GM19395 (cell line): Measurements from ENCODE around the gene PSMD8.

Experiments used
- ATAC-seq: cut with Tn5 transposase; IDR thresholded peaks from one replicate; pipeline ENCODE4 v1.9.1; 2021; ENCODE audit warnings: mild to moderate bottlenecking, moderate library complexity; ENCODE audit not compliant: unreplicated experiment

PSMD8 gene

DNA sequence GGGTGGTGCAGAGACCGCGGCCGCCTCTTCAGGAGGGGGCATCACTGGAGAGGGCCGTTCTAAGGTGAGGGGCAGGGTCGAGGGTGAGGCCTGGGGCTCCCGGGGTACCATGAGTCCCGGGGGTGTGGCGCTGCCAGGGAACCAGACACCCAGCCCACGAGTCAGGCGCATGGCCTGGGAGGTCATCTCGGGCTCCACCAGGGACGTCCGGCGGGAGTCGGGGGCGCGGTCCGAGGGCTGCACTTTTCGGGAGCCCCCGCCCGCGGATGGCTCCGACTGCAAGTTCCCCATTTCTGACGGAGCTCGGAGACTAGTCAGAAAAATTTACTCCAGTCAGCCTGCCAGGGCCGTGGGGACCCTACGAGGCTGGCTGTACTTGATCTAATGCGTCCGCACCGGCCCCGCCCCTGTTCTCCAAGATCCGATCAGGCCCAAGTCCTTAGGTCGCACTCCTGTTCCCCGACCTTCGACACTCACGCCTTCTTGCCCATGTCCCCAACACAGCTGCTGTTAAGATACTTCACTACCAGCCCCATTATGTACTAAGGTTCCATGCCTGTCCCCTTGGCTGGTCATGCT, 12.7 kb downstream of the PSMD8 start:
- no peak for ATAC-seq

DNA sequence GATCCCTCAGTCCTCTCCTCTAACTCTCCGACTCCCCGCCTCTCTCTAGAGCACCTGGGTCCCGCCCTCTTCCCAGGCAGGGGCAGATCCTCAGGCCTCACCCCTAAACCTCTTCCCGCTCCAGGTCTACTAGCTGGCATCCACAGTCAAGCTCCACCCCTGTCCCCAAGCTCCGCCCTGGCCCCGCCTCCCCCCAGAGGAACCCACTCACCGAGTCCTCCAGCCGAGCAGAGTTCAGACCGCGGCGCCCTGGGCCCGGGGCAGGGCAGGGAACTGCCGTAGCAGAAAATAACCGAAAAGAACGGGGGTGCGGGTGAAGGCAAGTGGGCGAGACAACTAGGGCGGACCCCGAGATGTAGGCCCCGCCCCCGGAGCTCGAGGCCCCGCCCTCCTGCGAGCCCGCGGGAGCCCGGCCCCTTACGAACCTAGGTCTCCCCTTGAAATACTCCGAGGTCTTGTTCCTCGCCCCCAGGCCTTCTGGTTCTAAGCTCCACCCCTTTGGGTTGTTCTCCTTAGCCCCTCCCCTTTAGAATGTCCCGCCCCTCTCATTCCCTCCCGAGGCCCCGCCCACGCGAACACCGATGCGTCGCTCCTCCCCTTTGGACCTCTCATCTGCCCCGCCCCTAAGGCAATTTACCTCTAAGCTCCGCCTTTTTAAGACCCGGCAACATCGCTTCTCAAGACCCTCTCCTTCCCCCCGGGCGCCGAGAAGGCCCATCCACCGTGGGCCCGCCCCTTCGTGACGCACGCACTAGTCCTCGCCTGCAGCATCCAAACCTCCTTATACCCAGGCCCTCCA, 13.4 kb downstream of the PSMD8 start, which contains the start of gene GGN:
Gene GGN (minus strand): TSS at position 485 of the 799 bp plus-strand sequence. CDS start 773 bp downstream, outside the sequence.
- ATAC-seq: no peak

DNA sequence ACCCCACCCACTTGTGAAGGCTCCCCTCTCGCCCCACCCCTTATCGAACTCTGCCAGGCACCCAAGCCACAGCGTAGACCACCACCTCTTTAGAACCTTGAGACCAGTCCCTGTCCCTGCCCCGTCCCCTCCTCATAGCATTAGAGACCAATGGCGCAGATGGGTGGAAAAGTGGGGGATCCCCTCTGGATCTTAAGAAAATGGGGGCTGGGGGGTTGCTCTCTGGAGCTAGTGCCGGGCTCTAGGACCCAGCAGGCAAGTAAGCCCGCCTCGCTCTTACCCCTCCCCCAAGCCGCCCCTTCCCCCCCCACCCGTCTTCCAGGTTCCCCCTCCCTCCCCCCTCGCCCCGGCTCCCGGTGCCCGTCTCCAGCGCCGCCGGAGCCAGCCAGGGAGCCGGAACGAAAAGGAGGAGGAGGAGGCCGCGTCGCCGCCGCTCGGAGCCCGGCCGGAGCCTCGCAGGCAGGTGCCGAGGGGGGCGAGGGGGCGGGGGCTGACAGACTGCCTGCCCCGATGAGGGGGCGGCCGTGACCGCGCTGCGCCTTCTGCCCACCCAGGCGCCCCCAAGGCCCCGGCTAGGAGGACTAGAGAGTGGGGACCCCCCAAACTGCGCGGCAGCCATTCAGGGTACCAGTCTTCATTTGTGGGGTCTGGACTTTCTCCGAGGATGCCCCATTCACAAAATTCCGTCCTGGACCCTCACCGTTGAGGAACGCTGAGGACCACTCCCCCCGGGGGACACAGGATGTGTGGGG, 14.2 kb downstream of the PSMD8 start, which contains the start of gene SPRED3:
Gene SPRED3 (plus strand): TSS at position 349 of the 752 bp plus-strand sequence. CDS start 1,606 bp downstream, outside the sequence.
- no peak for ATAC-seq

DNA sequence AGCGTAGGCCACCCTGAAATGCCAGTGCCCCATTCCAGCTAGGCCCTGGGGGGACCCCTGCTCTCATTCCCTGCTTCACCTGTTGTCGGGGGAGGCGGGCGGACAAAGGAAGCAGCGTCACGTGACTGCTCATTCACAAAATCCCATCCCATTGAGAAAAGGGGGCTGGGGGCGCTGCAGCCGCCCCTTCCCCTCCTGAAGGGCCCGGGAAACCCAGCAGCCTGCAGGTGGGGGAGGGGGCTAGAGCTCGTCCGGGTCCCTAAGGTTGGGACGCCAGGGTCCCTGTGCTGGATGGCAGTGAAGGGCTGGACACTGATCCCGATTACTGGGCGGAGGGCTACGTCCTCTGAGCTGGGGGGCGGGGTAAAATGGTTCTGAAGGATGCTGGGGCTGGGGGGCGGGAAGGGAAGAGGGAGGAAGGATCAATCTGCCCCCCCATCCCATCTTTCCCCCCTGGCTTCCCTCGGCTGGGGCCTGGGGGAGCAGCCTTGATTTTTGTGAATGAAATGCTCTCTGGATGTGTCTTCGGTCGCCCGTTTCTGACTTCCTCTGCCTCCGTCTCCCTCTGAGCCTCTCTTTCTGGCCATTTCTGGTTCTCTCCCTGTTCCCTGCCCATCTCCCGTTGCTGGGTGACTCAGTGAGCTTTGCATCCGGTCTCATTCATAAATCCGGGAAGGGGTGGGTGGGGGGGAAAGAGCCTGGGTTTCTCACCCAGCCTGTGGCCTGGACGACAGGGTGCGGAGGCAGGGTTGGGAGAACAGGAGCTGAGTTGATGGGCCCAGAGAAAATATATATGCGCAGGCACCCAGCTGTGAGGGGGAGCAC, 14.9 kb downstream of the PSMD8 start:
- ATAC-seq: no peak

DNA sequence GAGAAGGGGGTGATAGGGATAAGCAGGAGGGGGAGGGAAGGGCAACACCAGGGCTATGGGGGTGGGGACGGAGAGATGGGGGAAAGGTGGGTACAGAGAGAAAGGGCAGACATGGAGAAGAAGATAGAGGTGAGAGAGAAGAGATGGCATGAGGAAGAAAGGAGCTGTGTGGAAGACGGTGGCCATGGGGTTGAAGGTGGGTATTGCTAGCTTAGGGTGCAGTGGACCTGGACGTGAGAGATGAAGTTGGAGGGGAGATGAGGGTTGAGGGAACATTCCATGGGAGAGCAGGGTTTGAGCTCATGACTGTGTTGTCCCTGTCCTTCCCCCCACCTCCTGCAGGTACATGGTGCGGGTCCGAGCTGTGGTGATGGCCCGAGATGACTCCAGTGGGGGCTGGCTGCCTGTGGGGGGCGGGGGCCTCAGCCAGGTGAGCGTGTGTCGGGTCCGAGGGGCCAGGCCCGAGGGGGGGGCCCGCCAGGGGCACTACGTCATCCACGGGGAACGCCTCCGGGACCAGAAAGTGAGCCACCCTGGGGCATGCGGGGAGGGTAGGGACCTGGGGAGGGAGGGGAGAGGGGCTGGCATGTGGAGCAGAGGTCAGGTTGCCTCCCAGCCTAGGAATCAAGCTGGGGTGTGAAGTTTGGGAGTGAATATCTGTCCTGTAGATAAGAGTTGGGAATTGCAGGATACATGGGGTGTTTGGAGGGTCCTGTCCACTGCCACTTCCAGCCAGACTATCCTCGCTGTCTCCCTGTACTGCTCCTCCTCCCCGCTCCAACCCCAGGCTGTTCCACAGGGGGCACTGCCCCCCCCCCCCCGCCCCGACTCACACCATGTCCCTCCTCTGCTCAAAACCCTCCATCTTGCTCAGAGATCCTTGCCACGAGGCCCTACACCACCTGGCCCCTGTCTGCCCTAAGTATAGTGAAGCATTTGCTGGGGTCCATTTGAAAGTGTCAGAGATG, 15.9 kb downstream of the PSMD8 start:
- no peak for ATAC-seq

DNA sequence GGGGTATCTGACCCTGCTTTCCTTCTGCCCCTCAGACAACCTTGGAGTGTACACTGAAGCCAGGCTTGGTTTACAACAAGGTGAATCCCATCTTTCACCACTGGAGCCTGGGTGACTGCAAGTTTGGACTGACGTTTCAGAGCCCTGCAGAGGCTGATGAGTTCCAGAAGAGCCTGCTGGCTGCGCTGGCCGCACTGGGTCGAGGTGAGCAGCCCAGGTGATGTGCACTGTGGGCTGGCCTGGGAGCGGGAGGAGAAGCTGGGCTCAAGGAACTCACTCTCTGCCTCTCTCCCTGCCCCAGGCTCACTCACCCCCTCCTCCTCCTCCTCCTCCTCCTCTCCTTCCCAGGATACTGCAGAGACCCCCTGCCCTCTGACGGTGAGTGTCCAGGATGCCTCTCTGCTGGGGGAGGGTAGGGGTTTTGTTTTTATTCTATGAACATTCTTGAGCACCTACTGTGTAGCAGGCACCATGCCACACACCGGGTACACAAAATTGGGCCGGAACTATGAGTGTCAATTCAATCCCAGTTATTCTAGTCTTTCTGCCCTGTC, 17.6 kb downstream of the PSMD8 start:
- ATAC-seq: no peak

DNA sequence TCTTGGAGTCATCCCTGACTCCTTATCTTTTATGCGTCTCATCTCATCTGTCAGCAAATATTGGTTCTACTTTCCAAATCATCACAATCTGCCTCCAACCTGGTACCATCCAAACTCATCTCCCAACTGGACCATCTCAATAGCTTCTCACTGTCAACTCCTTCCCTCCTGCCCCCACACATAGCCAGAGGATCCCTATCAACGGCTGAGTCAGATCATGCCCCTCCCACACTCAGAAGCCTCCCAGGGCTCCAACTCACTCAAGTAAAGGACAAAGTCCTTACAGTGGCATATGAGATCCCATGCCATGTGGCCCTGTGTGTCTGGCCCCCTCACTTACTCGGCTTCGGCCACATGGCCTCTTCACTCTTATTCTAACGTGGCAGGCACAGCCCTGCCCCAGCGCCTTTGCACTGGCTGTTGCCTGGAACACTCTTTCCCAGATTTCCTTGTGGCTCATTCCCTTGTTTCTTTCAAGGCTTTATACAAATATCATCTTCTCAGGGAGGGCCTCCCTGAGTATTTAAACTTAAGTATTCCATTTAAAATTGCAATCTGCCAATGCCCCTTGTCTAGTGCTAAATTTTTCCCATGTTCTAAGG, 18.4 kb downstream of the PSMD8 start:
- ATAC-seq: no peak

DNA sequence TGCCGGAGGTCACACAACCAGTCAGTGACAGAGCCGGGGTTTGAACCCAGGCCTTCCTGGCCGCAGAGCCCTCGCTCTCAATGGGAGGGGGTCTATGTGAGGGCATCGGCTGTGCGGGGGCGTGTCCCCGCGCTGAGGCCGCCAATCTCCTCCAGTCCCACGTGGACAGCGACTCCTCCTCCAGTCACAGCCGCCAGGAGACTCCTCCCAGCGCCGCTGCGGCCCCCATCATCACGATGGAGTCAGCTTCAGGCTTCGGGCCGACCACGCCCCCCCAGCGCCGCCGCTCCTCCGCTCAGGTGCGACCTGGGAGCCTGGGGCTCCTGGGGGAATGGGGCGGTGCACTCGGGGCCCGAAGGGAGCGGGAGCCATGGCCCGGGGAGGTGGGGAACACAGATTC, 20.1 kb downstream of the PSMD8 start:
- no peak for ATAC-seq

DNA sequence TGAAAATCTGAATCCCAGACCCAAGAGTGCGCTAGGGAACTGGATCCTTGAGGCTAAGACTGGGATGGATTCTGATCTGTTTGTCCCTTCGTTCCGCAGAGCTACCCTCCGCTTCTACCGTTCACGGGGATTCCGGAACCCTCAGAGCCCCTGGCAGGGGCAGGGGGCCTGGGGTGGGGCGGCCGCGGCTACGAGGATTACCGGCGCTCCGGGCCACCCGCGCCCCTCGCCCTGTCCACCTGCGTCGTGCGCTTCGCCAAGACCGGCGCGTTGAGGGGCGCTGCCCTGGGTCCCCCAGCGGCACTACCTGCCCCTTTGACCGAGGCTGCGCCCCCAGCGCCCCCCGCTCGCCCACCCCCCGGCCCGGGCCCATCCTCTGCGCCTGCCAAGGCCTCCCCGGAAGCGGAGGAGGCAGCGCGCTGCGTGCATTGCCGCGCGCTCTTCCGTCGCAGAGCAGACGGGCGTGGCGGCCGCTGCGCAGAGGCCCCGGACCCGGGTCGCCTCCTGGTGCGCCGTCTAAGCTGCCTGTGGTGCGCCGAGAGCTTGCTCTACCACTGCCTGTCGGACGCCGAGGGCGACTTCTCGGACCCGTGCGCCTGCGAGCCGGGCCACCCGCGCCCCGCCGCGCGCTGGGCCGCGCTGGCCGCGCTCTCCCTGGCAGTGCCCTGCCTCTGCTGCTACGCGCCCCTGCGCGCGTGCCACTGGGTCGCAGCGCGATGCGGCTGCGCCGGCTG, 21.2 kb downstream of the PSMD8 start:
- ATAC-seq: no peak

DNA sequence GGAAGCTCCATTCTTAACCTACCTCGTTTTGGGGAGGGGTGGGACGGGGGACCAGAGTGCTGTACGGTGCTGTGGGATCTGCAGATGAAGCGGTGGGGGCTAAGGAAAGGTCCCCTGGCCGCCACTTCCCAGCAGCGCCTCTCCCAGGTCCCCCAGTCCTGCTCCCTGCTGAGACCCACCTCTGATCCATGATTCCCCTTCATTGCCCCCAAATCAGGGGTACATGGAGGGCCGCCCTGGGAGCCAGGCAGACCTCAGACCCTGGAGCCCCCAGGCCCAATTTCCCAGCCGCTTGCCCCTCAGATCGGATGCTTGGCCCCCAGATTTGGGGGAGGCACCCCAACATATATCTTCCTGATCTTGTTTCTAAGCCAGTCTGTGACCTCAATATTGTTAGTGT, 24.7 kb downstream of the PSMD8 start:
- no peak for ATAC-seq

DNA sequence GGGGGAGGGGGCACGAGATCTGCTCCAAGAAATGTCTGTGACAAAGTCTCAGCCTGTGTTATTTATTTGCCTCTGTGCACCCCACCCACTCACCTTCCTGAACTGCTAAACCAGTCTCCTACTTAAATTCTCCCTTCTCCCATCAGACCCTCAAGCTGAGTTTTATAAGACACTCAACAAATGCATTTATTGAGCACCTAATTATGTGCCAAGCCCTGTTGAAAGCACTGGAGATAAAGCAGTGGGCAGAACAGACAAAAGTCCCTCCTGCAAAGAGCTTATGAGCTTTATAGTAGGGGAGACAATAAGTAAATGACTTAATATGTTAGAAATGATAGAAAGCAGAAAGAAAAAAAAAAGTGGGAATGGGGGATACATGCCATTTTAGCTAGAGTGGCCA, 25.2 kb downstream of the PSMD8 start:
- ATAC-seq: no peak

DNA sequence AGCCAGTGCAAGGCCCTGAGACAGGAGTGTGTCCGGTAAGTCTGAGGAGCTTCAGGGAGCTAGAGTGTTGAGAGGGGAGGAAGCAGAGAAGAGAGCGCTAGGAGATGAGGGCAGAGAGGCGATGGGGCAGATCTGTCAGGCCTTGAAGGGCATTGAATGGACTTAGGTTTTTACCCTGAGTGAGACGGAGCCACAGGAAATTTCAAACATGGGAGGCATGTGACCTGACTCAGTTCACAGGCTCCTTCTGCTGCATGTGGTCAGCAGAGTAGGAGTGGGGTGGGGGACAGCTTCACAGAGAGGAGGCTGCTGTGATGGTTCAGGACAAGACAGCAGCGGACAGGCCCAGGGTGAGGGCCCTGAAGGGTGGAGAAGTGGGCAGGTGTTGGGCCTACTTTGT, 26.0 kb downstream of the PSMD8 start:
- ATAC-seq: no peak

DNA sequence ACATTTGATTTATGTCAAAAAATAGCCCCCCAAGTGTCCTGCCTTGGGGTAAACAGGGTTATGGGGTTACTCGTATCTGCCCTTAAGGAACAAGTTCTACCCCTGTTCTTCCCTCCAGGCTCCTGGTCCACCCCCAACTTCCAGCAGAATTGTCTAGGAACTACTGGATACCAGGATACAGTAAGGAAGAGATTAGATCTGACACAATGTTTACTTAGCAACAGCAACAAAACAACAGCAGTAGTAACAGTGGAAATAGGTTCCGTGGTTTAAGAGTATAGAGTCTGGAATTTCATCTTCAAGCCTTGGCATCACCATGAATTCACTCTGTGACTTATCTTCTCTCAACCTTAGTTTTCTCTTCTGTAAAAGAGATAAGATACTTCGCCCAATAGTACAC, 26.8 kb downstream of the PSMD8 start:
- no peak for ATAC-seq

DNA sequence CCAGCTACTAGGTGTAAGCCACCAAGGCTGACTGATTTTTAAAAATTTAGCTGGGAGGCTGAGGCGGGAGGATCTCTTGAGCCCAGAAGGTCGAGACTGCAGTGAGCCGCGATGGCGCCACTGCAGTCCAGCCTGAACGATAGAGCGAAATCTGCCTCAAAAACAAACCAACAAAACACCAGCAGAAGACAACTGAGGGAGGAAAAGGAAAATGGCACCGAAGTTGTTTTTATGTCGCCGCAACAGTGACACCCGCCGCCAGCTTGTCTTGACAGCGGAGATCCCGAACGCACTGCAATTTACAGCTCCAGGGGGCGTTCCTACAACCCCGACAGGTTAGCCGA, 28.2 kb downstream of the PSMD8 start:
- peak; percentile 21 for ATAC-seq

DNA sequence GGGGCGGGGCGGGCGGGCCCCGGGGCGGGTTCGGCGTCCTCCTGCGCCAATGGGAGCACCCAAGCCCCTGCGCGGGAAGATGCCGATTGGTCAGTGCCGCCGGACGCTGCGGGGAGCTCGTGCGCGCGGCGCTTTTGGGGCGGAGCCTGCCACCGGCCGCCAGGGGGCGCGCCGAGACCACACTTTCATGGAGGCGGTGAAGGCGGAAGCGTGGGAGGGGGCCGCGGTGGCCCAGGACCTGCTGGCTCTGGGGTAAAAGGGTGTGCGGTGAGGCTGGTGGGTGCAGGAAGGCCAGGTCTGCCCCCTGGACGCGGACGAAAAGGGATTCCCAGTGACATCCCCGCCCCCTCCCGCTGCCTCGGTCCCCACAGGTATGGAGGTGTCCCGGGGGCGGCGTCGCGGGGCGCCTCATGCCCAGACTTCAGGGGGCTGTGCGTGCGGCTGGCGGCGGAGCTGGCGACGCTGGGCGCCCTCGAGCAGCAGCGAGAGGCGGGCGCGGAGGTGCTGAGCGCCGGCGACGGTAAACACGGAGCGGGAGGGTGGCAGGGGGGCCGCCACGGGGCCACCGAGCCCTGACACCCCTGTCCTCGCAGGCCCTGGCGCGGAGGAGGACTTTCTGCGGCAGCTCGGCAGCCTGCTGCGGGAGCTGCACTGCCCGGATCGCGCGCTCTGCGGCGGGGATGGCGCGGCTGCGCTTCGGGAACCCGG, 28.8 kb downstream of the PSMD8 start, which contains the start of gene FAM98C:
Gene FAM98C (plus strand): TSS at position 127 of the 708 bp plus-strand sequence. CDS start 61 bp downstream, at position 188.
- ATAC-seq: peak; percentile 87

DNA sequence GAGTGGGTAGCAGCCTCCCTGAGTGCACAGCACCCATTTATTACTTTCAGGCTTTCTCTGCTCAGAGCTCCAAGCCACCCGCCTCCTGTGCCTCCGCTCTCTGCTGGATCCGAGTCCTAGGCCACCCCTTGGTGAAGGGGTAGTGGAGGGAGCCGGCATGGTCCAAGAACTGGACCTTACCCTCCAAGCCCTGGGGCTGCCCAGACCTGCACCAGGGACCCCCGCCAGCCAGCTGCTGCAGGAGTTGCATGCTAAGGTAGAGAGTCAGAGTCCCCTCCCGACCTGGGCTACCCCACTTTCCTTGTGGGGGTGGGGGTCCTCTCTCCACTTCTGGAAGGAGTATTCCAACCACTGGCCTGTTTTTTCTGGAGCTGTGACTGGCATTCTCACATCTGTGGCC, 30.5 kb downstream of the PSMD8 start:
- no peak for ATAC-seq

DNA sequence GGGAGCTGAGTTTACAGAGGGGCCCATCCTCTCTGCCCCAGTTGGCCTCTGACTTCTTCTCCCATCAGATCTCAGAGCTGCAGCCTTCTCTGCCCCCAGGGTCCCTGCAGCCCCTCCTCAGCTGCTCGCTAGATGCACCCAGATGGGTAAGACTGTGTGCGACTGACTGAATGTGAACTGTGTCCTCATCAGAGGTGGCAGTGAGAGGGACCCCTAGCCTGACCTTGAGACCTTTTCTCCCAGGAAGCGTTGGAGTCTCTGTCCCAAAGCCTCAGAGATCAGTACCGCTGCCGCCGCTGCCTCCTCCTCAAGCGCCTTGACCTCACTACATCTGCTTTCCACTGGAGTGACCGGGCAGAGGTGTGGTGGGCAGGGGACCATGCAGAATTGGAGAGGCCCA, 30.9 kb downstream of the PSMD8 start:
- no peak for ATAC-seq
